Hepatocyte (in vitro differentiated cells): Measurements from ENCODE around the gene TMEM60. TPM values are rescaled to one million over a fixed set of nuclear protein-coding genes. Genes with fewer than 3 reads are reported as not detected.

Experiments used
- DNase-seq: peaks from one replicate; pipeline ENCODE4 v3.0.0-alpha.2; 2016; ENCODE audit warnings: low spot score
- H2AFZ ChIP-seq: fragments of 200-600 bp; sonication (generic); 2 replicates; pipeline ENCODE4 v1.6.0; 2016; ENCODE audit warnings: antibody characterized with exemption, mild to moderate bottlenecking
- H3K27ac ChIP-seq: fragments of 200-600 bp; sonication (generic); 2 replicates; pipeline ENCODE4 v1.5.1; 2016; ENCODE audit warnings: mild to moderate bottlenecking
- H3K27me3 ChIP-seq: fragments of 200-600 bp; sonication (generic); 2 replicates; pipeline ENCODE4 v1.6.1; 2016
- H3K36me3 ChIP-seq: fragments of 200-600 bp; sonication (generic); replicated peaks from 2 replicates; pipeline ENCODE4 v1.5.1; 2016; ENCODE audit warnings: low read depth; ENCODE audit not compliant: insufficient read depth
- H3K4me1 ChIP-seq: fragments of 200-600 bp; sonication (generic); 2 replicates; pipeline ENCODE4 v1.5.1; 2016; ENCODE audit warnings: mild to moderate bottlenecking, moderate library complexity; ENCODE audit not compliant: insufficient read depth
- H3K4me2 ChIP-seq: fragments of 200-600 bp; sonication (generic); 2 replicates; pipeline ENCODE4 v1.6.0; 2016
- H3K4me3 ChIP-seq: fragments of 200-600 bp; sonication (generic); 2 replicates; pipeline ENCODE4 v1.5.1; 2016; ENCODE audit warnings: mild to moderate bottlenecking
- H3K79me2 ChIP-seq: fragments of 200-600 bp; sonication (generic); 2 replicates; pipeline ENCODE4 v1.6.0; 2017; ENCODE audit warnings: mild to moderate bottlenecking
- H3K9me2 ChIP-seq: fragments of 200-600 bp; sonication (generic); replicated peaks from 2 replicates; pipeline ENCODE4 v1.6.0; 2017; ENCODE audit warnings: mild to moderate bottlenecking; ENCODE audit not compliant: insufficient read depth
- H3K9me3 ChIP-seq: fragments of 200-600 bp; sonication (generic); 2 replicates; pipeline ENCODE4 v1.5.1; 2016; ENCODE audit warnings: low read depth, mild to moderate bottlenecking
- H4K20me1 ChIP-seq: fragments of 200-600 bp; sonication (generic); 2 replicates; pipeline ENCODE4 v1.6.0; 2016; ENCODE audit warnings: mild to moderate bottlenecking; ENCODE audit not compliant: insufficient read depth, poor library complexity, severe bottlenecking
- CTCF ChIP-seq: fragments of 200-600 bp; sonication (generic); IDR thresholded peaks from 2 replicates; pipeline ENCODE4 v1.5.1; 2016; ENCODE audit warnings: antibody characterized with exemption, mild to moderate bottlenecking; ENCODE audit not compliant: poor library complexity
- EZH2 ChIP-seq: fragments of 200-600 bp; sonication (generic); IDR thresholded peaks from 2 replicates; pipeline ENCODE4 v1.6.1; 2016; ENCODE audit warnings: antibody characterized with exemption, mild to moderate bottlenecking, borderline replicate concordance
- EZH2phosphoT487 ChIP-seq: fragments of 200-600 bp; sonication (generic); IDR thresholded peaks from one replicate; pipeline ENCODE4 v1.6.1; 2018; ENCODE audit warnings: antibody characterized with exemption, mild to moderate bottlenecking, low read depth, moderate library complexity; ENCODE audit not compliant: unreplicated experiment, severe bottlenecking
- WGBS: methylation state at CpG from one replicate; pipeline ENCODE4 v1.1.6; 2016; ENCODE audit warnings: low lambda C conversion rate; ENCODE audit errors: missing lambda C conversion rate; 5-methylcytosine and 5-hydroxymethylcytosine counted together
- polyA plus RNA-seq: library from polyadenylated mRNA; unstranded; fragments of >200 nt; fragmentation: Nextera tagmentation; extraction: Ambion mirVana; gene quantifications from 2 replicates; pipeline ENCODE4 v1.2.1, GENCODE V29; 2016
- total RNA-seq: library from RNA; depleted of rRNA; stranded (reverse); fragments of >200 nt; gene quantifications from 2 replicates; pipeline ENCODE4 v1.2.3, GENCODE V29; 2014

The TMEM60 gene
- total and polyA plus RNA-seq, 2 experiments from 2014 or later = 24.2 to 29.9 TPM

DNA sequence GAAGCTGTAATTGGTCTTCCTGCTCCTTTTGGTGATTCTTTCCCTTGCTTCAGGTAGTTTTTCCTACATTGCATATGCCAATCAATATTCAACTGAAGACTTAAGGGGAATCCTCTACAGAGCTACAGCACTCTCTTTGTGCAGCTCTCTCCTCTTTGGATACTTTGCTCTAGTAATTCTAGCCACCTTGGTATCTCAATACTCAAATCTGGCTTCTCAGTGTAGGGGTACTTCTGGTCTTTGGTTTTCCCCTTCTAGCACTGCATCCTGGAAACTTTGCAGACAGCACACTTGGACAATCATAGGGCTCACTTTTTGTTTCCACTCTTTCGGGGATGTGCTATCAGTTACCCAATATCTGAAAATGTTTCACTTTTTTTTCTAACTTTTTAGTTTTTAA is 10.3 kb upstream of the TMEM60 start:
- peaks cover 8% of the 10 kb centered on the region for H3K4me1 ChIP-seq
- H2AFZ ChIP-seq = no peak overlapping the region
- no peak for TF ChIP-seq CTCF
- TF ChIP-seq EZH2phosphoT487 = no peak
- TF ChIP-seq EZH2 = no peak
- no peak for DNase-seq
- H3K79me2 ChIP-seq = peaks cover 91% of the 10 kb centered on the region
- H3K27ac ChIP-seq = no peak overlapping the region
- no peaks in the 10 kb centered on the region for H4K20me1 ChIP-seq
- WGBS = 93% methylated on average over 1 of the region's 1 CpG
- no peaks in the 10 kb centered on the region for H3K36me3 ChIP-seq
- no peaks in the 10 kb centered on the region for H3K27me3 ChIP-seq
- no peak overlapping the region for H3K4me2 ChIP-seq
- peaks cover 20% of the 10 kb centered on the region for H3K9me3 ChIP-seq
- H3K9me2 ChIP-seq = no peaks in the 10 kb centered on the region
- no peak overlapping the region for H3K4me3 ChIP-seq

- Histone ChIP-seq H4K20me1 (no peaks in the 10 kb centered on the region), H3K4me1 (peaks cover 2% of the 10 kb centered on the region), H3K9me3 (peaks cover 20% of the 10 kb centered on the region), H3K4me2 (no peak overlapping the region), H3K36me3 (no peaks in the 10 kb centered on the region), H3K4me3 (no peak overlapping the region), H3K9me2 (no peaks in the 10 kb centered on the region), H3K27me3 (no peaks in the 10 kb centered on the region), H3K79me2 (peaks cover 99% of the 10 kb centered on the region), H2AFZ (no peak overlapping the region), H3K27ac (no peak overlapping the region)
- TF ChIP-seq CTCF (no peak), EZH2 (no peak), EZH2phosphoT487 (no peak)
- 95% methylated on average over 2 of the region's 2 CpGs for WGBS
- DNase-seq = no peak
Measured at GRCh38 chr7:77806425-77806824, 8.2 kb upstream of the TMEM60 start.

DNA sequence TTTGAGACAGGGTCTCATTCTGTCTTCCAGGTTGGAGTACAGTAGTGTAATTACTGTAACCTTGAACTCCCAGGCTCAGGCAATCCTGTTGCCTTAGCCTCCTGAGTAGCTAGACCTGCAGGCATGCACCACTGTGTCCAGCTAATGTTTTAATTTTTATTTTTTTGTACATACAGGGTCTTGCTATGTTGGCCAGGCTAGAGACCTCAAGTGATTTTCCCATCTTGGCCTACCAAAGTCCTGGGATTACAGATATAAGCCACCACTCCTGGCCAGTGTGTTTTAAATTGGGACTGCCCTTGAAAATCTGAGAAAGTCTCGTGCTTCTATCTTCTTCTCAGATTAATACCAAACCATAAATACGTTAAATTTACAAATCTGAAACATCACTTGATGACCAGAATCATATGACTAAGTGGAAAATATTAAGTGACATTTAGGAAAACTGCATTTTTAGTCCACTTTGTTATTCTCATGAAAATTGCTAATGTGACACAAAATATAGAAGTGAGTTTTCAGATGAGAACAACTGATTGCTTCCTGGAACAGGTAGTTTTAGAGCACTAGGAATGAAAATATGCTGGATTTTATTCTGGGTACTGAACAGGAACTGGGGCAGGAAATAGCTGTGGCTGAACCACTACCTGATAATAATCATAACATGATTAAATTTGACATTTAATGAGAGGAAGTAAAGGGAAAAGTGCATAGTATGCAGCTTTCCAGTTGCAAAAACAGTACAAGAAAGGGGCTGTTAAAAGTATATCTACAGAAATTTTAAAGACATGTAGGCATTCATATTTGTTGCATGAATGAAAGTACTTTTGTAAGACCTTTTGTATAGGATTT is 4.5 kb upstream of the TMEM60 start:
- TF ChIP-seq EZH2phosphoT487 (no peak), CTCF (no peak), EZH2 (no peak)

More for the DNA sequence above, 4.5 kb upstream of the TMEM60 start:
- H3K9me3 ChIP-seq = peaks cover 20% of the 10 kb centered on the region
- H3K27me3 ChIP-seq = no peaks in the 10 kb centered on the region
- no peak overlapping the region for H3K4me3 ChIP-seq
- no peak overlapping the region for H2AFZ ChIP-seq
- DNase-seq = no peak
- no peaks in the 10 kb centered on the region for H3K9me2 ChIP-seq
- H3K79me2 ChIP-seq = peaks cover 72% of the 10 kb centered on the region
- H3K4me1 ChIP-seq = peaks cover 6% of the 10 kb centered on the region
- H4K20me1 ChIP-seq = no peaks in the 10 kb centered on the region
- H3K27ac ChIP-seq = no peak overlapping the region
- no peak overlapping the region for H3K4me2 ChIP-seq
- no peaks in the 10 kb centered on the region for H3K36me3 ChIP-seq
- 91% methylated on average over 2 of the region's 2 CpGs for WGBS
